ENCODE data around the gene WDR44. TPM values are rescaled to one million over a fixed set of nuclear protein-coding genes. Genes with fewer than 3 reads are reported as not detected.
A peak's percentile ranks its signal among the peaks of the same experiment; 100 is the strongest.

Gene WDR44
- total RNA-seq, 1 experiment from 2014 or later: 22.3 TPM

GRCh38 chrX:118345045-118345463 lies 852 bp upstream of the WDR44 start:
- DNase-seq (ENCODE audit: low read depth, low spot score) (no peak), ATAC-seq (peak; percentile 49; the same call in 1 of the 2 replicates)
- Histone ChIP-seq H3K9me3 (ENCODE audit: control insufficient read depth, insufficient read depth, low read depth, low read length) (no peaks in the 10 kb centered on the region), H3K36me3 (ENCODE audit: control insufficient read depth, insufficient read depth, low read length) (no peaks in the 10 kb centered on the region), H3K4me1 (ENCODE audit: control insufficient read depth, insufficient read depth, low read length) (peaks cover 23% of the 10 kb centered on the region), H3K4me3 (ENCODE audit: low read depth in 2 of 2, low read length in 2 of 2) (peak overlapping the region; percentile 94 to 99), H3K27me3 (ENCODE audit: control insufficient read depth, insufficient read depth, low read length) (no peaks in the 10 kb centered on the region), H3K27ac (ENCODE audit: low read length) (peak overlapping the region; percentile 92)
- ChIA-PET CTCF (no interaction called here), POLR2A (interaction anchor here (0.6 kb wide), 1 partner anchor 386 kb away, joined by 3 read pairs; no protein-coding TSS in a partner anchor)
- TSS peak; percentile 99 for BruUV-seq (replicated peaks)
- intact Hi-C loops (cut with micrococcal nuclease; ENCODE audit: unreplicated experiment) (no loop called here), in situ Hi-C loops (cut with HindIII; ENCODE audit: low pct_unique_long_range_greater_than_20kb, low sequenced_read_pairs) (no loop called here)
- TF ChIP-seq SIN3A (IDR thresholded peaks at IDR 0.05; ENCODE audit: borderline replicate concordance, insufficient read depth, low read depth, low read length) (no peak), TCF7L2 (IDR thresholded peaks at IDR 0.05; ENCODE audit: low read depth, low read length) (no peak), POLR2AphosphoS5 (IDR thresholded peaks at IDR 0.05; ENCODE audit: low read depth, low read length) (no peak), REST (IDR thresholded peaks at IDR 0.05; ENCODE audit: insufficient read depth in 1 of 2, low read depth in 2 of 2, low read length in 1 of 2) (no peak)
- TF ChIP-seq, protein P1, sequence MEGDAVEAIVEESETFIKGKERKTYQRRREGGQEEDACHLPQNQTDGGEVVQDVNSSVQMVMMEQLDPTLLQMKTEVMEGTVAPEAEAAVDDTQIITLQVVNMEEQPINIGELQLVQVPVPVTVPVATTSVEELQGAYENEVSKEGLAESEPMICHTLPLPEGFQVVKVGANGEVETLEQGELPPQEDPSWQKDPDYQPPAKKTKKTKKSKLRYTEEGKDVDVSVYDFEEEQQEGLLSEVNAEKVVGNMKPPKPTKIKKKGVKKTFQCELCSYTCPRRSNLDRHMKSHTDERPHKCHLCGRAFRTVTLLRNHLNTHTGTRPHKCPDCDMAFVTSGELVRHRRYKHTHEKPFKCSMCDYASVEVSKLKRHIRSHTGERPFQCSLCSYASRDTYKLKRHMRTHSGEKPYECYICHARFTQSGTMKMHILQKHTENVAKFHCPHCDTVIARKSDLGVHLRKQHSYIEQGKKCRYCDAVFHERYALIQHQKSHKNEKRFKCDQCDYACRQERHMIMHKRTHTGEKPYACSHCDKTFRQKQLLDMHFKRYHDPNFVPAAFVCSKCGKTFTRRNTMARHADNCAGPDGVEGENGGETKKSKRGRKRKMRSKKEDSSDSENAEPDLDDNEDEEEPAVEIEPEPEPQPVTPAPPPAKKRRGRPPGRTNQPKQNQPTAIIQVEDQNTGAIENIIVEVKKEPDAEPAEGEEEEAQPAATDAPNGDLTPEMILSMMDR (IDR thresholded peaks at IDR 0.05): no peak

GRCh38 chrX:118346258-118347094 lies 570 bp downstream of the WDR44 start:
- Histone ChIP-seq H3K36me3 (ENCODE audit: control insufficient read depth, insufficient read depth, low read length) (no peaks in the 10 kb centered on the region), H3K4me3 (ENCODE audit: low read depth in 2 of 2, low read length in 2 of 2) (peak overlapping the region; percentile 94 to 99), H3K4me1 (ENCODE audit: control insufficient read depth, insufficient read depth, low read length) (peaks cover 32% of the 10 kb centered on the region), H3K27ac (ENCODE audit: low read length) (peak overlapping the region; percentile 94), H3K27me3 (ENCODE audit: control insufficient read depth, insufficient read depth, low read length) (no peaks in the 10 kb centered on the region), H3K9me3 (ENCODE audit: control insufficient read depth, insufficient read depth, low read depth, low read length) (no peaks in the 10 kb centered on the region)
- TF ChIP-seq, protein P1 (IDR thresholded peaks at IDR 0.05): peak; percentile 16; the same call in 1 of the 2 replicates
- TF ChIP-seq SIN3A (IDR thresholded peaks at IDR 0.05; ENCODE audit: borderline replicate concordance, insufficient read depth, low read depth, low read length) (0 out of 2 replicates have a peak, but pooled peaks have one; percentile 26), TCF7L2 (IDR thresholded peaks at IDR 0.05; ENCODE audit: low read depth, low read length) (no peak)
- in situ Hi-C loops (cut with HindIII; ENCODE audit: low pct_unique_long_range_greater_than_20kb, low sequenced_read_pairs): no loop called here
- CTCF ChIA-PET: no interaction called here
- intact Hi-C loops (cut with micrococcal nuclease; ENCODE audit: unreplicated experiment): no loop called here
- POLR2A ChIA-PET: no interaction called here
- DNase-seq (ENCODE audit: low read depth, low spot score) (no peak), ATAC-seq (peak; percentile 55)
- BruUV-seq (replicated peaks): no TSS peak
